ENCODE results near the gene NFIB. TPM values are rescaled to one million over a fixed set of nuclear protein-coding genes. Genes with fewer than 3 reads are reported as not detected.

Gene NFIB
- polyA plus RNA-seq, 1 donor (not counting 4 experiments of a cell fraction or from before 2014, with no cell fraction given): 8.9 TPM

GRCh38 chr9:14188011-14188410, 125.9 kb downstream of the NFIB start:
- H3K79me2 ChIP-seq (ENCODE audit: control insufficient read depth, insufficient read depth, low read length): peaks cover 23% of the 10 kb centered on the region
- no peak for TF ChIP-seq EZH2 (IDR thresholded peaks at IDR 0.05; ENCODE audit: low read length)
- no peak for TF ChIP-seq CTCF (optimal IDR thresholded peaks at IDR 0.05 in 1 of 3, IDR thresholded peaks at IDR 0.05 in 1 of 3, conservative IDR thresholded peaks at IDR 0.05 in 1 of 3; ENCODE audit: extremely low read depth in 1 of 3, insufficient read depth in 2 of 3, low read length in 3 of 3)
- H3K9me1 ChIP-seq (ENCODE audit: control insufficient read depth, extremely low read depth, insufficient read depth, low read length): no peaks in the 10 kb centered on the region

GRCh38 chr9:14186096-14186495, 127.8 kb downstream of the NFIB start:
- Histone ChIP-seq H3K9me1 (ENCODE audit: control insufficient read depth, extremely low read depth, insufficient read depth, low read length) (no peaks in the 10 kb centered on the region), H4K20me1 (ENCODE audit: control insufficient read depth, extremely low read depth, insufficient read depth, low read length) (no peaks in the 10 kb centered on the region), H3K27ac (ENCODE audit: control insufficient read depth, insufficient read depth, low read length) (no peak overlapping the region), H3K79me2 (ENCODE audit: control insufficient read depth, insufficient read depth, low read length) (peaks cover 19% of the 10 kb centered on the region), H3K36me3 (ENCODE audit: control insufficient read depth in 2 of 2, extremely low read depth in 1 of 2, insufficient read depth in 2 of 2, low read length in 2 of 2) (no peaks in the 10 kb centered on the region), H3K4me1 (ENCODE audit: control insufficient read depth, extremely low read depth, insufficient read depth, low read length) (peaks cover 15% of the 10 kb centered on the region), H2AFZ (ENCODE audit: control insufficient read depth, low read length) (no peak overlapping the region), H3K4me2 (ENCODE audit: control insufficient read depth, extremely low read depth, insufficient read depth, low read depth, low read length) (no peak overlapping the region), H3K9ac (ENCODE audit: control insufficient read depth, extremely low read depth, insufficient read depth, low read length) (no peak overlapping the region), H3K4me3 (ENCODE audit: control insufficient read depth in 2 of 3, extremely low read depth in 1 of 3, insufficient read depth in 2 of 3, low read depth in 1 of 3, low read length in 3 of 3) (no peak overlapping the region), H3K27me3 (ENCODE audit: control insufficient read depth, extremely low read depth, insufficient read depth, low read length) (no peaks in the 10 kb centered on the region), H3K9me3 (ENCODE audit: control insufficient read depth, low read depth, low read length) (no peaks in the 10 kb centered on the region)
- DNase-seq (ENCODE audit: low read depth, low spot score) (no peak), FAIRE-seq (peak; percentile 23)
- dilution Hi-C loops (cut with MboI; ENCODE audit: extremely low pct_ligation_motif_present, low sequenced_read_pairs): no loop called here
- TF ChIP-seq CTCF (optimal IDR thresholded peaks at IDR 0.05 in 1 of 3, IDR thresholded peaks at IDR 0.05 in 1 of 3, conservative IDR thresholded peaks at IDR 0.05 in 1 of 3; ENCODE audit: extremely low read depth in 1 of 3, insufficient read depth in 2 of 3, low read length in 3 of 3) (no peak), EZH2 (IDR thresholded peaks at IDR 0.05; ENCODE audit: low read length) (no peak)

More at GRCh38 chr9:14188011-14188410, 125.9 kb downstream of the NFIB start:
- DNase-seq (ENCODE audit: low read depth, low spot score): no peak
- Histone ChIP-seq H3K4me3 (ENCODE audit: control insufficient read depth in 2 of 3, extremely low read depth in 1 of 3, insufficient read depth in 2 of 3, low read depth in 1 of 3, low read length in 3 of 3) (no peak overlapping the region), H3K4me1 (ENCODE audit: control insufficient read depth, extremely low read depth, insufficient read depth, low read length) (no peaks in the 10 kb centered on the region), H3K27ac (ENCODE audit: control insufficient read depth, insufficient read depth, low read length) (no peak overlapping the region), H3K27me3 (ENCODE audit: control insufficient read depth, extremely low read depth, insufficient read depth, low read length) (no peaks in the 10 kb centered on the region), H2AFZ (ENCODE audit: control insufficient read depth, low read length) (no peak overlapping the region), H3K36me3 (ENCODE audit: control insufficient read depth in 2 of 2, extremely low read depth in 1 of 2, insufficient read depth in 2 of 2, low read length in 2 of 2) (no peaks in the 10 kb centered on the region), H3K9me3 (ENCODE audit: control insufficient read depth, low read depth, low read length) (no peaks in the 10 kb centered on the region), H3K9ac (ENCODE audit: control insufficient read depth, extremely low read depth, insufficient read depth, low read length) (no peak overlapping the region), H3K4me2 (ENCODE audit: control insufficient read depth, extremely low read depth, insufficient read depth, low read depth, low read length) (no peak overlapping the region), H4K20me1 (ENCODE audit: control insufficient read depth, extremely low read depth, insufficient read depth, low read length) (no peaks in the 10 kb centered on the region)
- dilution Hi-C loops (cut with MboI; ENCODE audit: extremely low pct_ligation_motif_present, low sequenced_read_pairs): no loop called here
- peak; percentile 39 for FAIRE-seq

All from keratinocyte (primary cell).